ENCODE data around the gene OSGIN1.

Gene OSGIN1

DNA sequence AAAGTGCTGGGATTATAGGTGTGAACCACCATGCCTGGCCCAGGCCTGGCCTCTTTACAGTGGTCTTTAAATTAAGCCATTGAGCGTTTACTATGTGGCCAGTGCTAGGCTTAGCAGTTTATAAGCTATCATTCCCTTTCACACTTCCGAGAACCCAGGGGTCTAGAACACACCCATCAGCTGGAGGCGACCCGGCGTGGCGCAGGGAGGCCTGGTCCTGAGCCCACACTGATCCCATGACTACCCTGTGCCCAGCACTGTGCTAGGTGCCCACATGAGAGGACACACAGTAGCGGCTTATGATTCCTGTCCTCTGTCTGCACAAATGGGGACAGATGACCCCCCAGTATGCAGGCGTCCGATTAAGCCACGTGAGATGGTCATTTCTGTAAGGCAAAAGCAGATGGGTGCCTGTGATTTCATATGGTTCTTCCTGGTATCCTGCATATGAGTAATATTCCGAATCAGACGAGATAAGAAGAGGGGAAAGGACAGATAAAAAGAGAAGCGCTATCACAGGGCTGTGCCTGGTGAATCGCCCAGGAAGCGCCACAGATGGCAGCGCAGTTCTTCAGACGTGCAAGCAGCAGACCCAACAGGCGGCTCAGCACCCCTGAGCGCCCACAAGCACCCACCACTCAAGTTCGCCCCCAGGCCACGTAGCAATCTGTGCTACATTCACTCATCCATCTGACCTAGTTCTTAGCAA is 5.3 kb downstream of the OSGIN1 start:
- Histone ChIP-seq H3K4me2 (ENCODE audit: low read length) (no peak overlapping the region), H3K27me3 (ENCODE audit: control insufficient read depth, low read length) (no peaks in the 10 kb centered on the region), H3K4me1 (ENCODE audit: control insufficient read depth, low read length) (no peaks in the 10 kb centered on the region), H3K9me2 (replicated peaks; ENCODE audit: control insufficient read depth, low read length) (no peaks in the 10 kb centered on the region), H3K9me3 (ENCODE audit: control insufficient read depth, insufficient read depth, low read length) (no peaks in the 10 kb centered on the region), H3K36me3 (ENCODE audit: control insufficient read depth, low read length) (no peaks in the 10 kb centered on the region), H3K79me2 (ENCODE audit: control insufficient read depth, low read length) (no peaks in the 10 kb centered on the region), H3K27ac (ENCODE audit: low read depth, low read length) (no peak overlapping the region), H3K4me3 (ENCODE audit: low read length) (no peak overlapping the region), H4K20me1 (ENCODE audit: control insufficient read depth, insufficient read depth, low read depth, low read length) (no peaks in the 10 kb centered on the region), H3F3A (ENCODE audit: control insufficient read depth, insufficient read depth) (no peaks in the 10 kb centered on the region)
- TF ChIP-seq, protein P1, sequence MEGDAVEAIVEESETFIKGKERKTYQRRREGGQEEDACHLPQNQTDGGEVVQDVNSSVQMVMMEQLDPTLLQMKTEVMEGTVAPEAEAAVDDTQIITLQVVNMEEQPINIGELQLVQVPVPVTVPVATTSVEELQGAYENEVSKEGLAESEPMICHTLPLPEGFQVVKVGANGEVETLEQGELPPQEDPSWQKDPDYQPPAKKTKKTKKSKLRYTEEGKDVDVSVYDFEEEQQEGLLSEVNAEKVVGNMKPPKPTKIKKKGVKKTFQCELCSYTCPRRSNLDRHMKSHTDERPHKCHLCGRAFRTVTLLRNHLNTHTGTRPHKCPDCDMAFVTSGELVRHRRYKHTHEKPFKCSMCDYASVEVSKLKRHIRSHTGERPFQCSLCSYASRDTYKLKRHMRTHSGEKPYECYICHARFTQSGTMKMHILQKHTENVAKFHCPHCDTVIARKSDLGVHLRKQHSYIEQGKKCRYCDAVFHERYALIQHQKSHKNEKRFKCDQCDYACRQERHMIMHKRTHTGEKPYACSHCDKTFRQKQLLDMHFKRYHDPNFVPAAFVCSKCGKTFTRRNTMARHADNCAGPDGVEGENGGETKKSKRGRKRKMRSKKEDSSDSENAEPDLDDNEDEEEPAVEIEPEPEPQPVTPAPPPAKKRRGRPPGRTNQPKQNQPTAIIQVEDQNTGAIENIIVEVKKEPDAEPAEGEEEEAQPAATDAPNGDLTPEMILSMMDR (IDR thresholded peaks at IDR 0.05; ENCODE audit: low read depth, low read length, poor library complexity, severe bottlenecking) = no peak
- no peak for TF ChIP-seq EZH2phosphoT487 (IDR thresholded peaks at IDR 0.05; ENCODE audit: borderline replicate concordance, low read length)

DNA sequence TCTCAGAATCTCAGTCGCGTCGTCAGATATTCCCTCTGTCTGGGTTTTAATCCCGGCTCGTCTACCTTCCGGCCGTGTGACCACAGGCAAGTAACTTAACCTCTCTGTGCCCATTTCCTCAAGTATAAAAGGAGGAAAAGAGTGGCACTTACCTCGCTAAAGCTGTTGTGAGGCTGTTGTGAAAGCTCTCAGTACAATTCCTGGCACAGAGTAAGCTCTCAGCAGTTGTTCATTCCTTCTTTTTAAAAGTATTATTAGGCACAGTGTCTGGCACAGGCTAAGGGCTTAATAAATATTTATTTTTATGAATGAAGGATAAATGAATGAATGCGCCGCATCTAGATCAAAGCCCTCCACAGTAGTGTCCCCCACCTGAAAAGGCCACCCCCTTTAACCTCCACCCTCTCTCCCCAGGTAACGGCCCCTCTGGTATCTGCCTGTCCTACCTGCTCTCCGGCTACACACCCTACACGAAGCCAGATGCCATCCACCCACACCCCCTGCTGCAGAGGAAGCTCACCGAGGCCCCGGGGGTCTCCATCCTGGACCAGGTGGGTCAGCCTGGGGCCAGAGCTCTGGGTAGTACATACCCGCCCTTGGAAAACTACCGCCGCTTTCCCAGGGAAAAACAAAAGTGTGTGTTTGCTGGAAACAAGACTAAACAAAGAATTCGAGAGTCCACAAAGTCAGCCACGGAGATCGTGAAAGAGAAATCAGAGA is 6.0 kb downstream of the OSGIN1 start:
- no peak overlapping the region for H3K4me2 ChIP-seq (ENCODE audit: low read length)
- no peaks in the 10 kb centered on the region for H3K27me3 ChIP-seq (ENCODE audit: control insufficient read depth, low read length)
- H3F3A ChIP-seq (ENCODE audit: control insufficient read depth, insufficient read depth) = no peaks in the 10 kb centered on the region
- no peaks in the 10 kb centered on the region for H3K79me2 ChIP-seq (ENCODE audit: control insufficient read depth, low read length)
- no peaks in the 10 kb centered on the region for H4K20me1 ChIP-seq (ENCODE audit: control insufficient read depth, insufficient read depth, low read depth, low read length)
- H3K4me3 ChIP-seq (ENCODE audit: low read length) = no peak overlapping the region
- H3K9me3 ChIP-seq (ENCODE audit: control insufficient read depth, insufficient read depth, low read length) = no peaks in the 10 kb centered on the region
- H3K4me1 ChIP-seq (ENCODE audit: control insufficient read depth, low read length) = no peaks in the 10 kb centered on the region
- no peaks in the 10 kb centered on the region for H3K9me2 ChIP-seq (replicated peaks; ENCODE audit: control insufficient read depth, low read length)
- no peak overlapping the region for H3K27ac ChIP-seq (ENCODE audit: low read depth, low read length)
- H3K36me3 ChIP-seq (ENCODE audit: control insufficient read depth, low read length) = no peaks in the 10 kb centered on the region
- TF ChIP-seq, protein P1 (IDR thresholded peaks at IDR 0.05; ENCODE audit: low read depth, low read length, poor library complexity, severe bottlenecking) = no peak
- TF ChIP-seq EZH2phosphoT487 (IDR thresholded peaks at IDR 0.05; ENCODE audit: borderline replicate concordance, low read length) = no peak

DNA sequence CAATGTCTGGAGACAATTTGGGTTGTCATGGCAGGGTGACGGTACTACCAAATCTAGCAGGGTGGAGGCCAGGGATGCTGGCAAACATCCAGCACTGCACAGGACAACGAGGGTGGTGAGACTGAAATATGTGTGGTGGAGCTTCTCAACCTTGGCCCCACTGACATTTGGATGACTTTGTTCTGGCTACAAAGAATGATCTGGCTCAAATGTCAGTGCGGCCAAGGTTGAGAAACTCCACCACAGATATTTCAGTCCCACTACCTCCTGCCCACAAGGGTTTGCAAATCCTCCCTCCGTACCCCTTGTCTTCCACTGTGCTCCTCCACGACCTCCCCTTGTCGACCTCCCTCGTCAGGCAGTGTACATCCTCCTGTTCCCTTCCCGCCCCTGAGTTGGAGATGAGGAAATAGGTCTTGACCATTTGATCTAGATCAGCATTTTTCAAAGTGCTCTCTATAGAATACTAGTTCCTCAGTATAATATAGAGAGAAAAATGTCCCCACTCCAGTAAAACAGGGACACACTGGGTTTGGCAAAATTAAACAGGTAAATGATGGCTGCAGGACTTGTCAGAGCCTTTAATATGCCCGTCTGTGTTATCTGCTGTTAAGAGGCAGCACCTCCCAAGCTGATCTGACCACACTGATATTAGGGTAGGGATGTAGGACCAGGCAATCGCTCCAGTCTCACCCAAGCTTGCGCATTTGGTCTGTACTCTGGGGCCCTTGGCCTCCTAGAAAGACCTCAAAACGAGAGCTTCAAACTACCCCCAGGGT is 6.8 kb downstream of the OSGIN1 start:
- no peaks in the 10 kb centered on the region for H3K9me3 ChIP-seq (ENCODE audit: control insufficient read depth, insufficient read depth, low read length)
- H3K27ac ChIP-seq (ENCODE audit: low read depth, low read length) = no peak overlapping the region
- H3K4me3 ChIP-seq (ENCODE audit: low read length) = no peak overlapping the region
- H3K79me2 ChIP-seq (ENCODE audit: control insufficient read depth, low read length) = no peaks in the 10 kb centered on the region
- H3K4me2 ChIP-seq (ENCODE audit: low read length) = no peak overlapping the region
- H3K27me3 ChIP-seq (ENCODE audit: control insufficient read depth, low read length) = no peaks in the 10 kb centered on the region
- no peaks in the 10 kb centered on the region for H3F3A ChIP-seq (ENCODE audit: control insufficient read depth, insufficient read depth)
- H3K36me3 ChIP-seq (ENCODE audit: control insufficient read depth, low read length) = no peaks in the 10 kb centered on the region
- H3K9me2 ChIP-seq (replicated peaks; ENCODE audit: control insufficient read depth, low read length) = no peaks in the 10 kb centered on the region
- no peaks in the 10 kb centered on the region for H4K20me1 ChIP-seq (ENCODE audit: control insufficient read depth, insufficient read depth, low read depth, low read length)
- H3K4me1 ChIP-seq (ENCODE audit: control insufficient read depth, low read length) = no peaks in the 10 kb centered on the region
- TF ChIP-seq, protein P1 (IDR thresholded peaks at IDR 0.05; ENCODE audit: low read depth, low read length, poor library complexity, severe bottlenecking) = no peak
- no peak for TF ChIP-seq EZH2phosphoT487 (IDR thresholded peaks at IDR 0.05; ENCODE audit: borderline replicate concordance, low read length)
